ENCODE data around the gene ZBBX. TPM values are rescaled to one million over a fixed set of nuclear protein-coding genes. Genes with fewer than 3 reads are reported as not detected.

Gene ZBBX
- polyA plus RNA-seq, 2 of the 4 experiments (the other 2 are of a cell fraction), result 0.05 TPM; not detected in 1

GRCh38 chr3:167253037-167253436 lies 127.1 kb downstream of the ZBBX start:
- WGBS (ENCODE audit: missing lambda C conversion rate), result 4% methylated on average over 1 of the region's 1 CpG
- ChIA-PET CTCF (no interaction called here), POLR2A (no interaction called here)
- FAIRE-seq (no peak), ATAC-seq (no peak), DNase-seq (ENCODE audit: low read depth in 1 of 2, low spot score in 1 of 2) (no peak)
- Histone ChIP-seq H3K9me3 (no peaks in the 10 kb centered on the region), H3K27ac (no peak overlapping the region), H3K4me1 (no peaks in the 10 kb centered on the region), H3K4me3 (no peak overlapping the region), H3K4me2 (no peak overlapping the region)
- TF ChIP-seq BCL3 (IDR thresholded peaks at IDR 0.05) (no peak), MAZ (IDR thresholded peaks at IDR 0.05; ENCODE audit: borderline replicate concordance, low read depth, low read length) (no peak), EHF (CRISPR knock-in tag; IDR thresholded peaks at IDR 0.05) (no peak), TP53 (CRISPR knock-in tag; IDR thresholded peaks at IDR 0.05) (no peak), HEYL (CRISPR knock-in tag; IDR thresholded peaks at IDR 0.05) (no peak), EP300 (IDR thresholded peaks at IDR 0.05) (no peak), USF2 (IDR thresholded peaks at IDR 0.05) (no peak), CBX2 (IDR thresholded peaks at IDR 0.05; ENCODE audit: borderline replicate concordance, low read depth) (no peak), ELK1 (IDR thresholded peaks at IDR 0.05; ENCODE audit: low read depth, low read length) (no peak), JUNB (IDR thresholded peaks at IDR 0.05) (no peak), NFE2L2 (conservative IDR thresholded peaks at IDR 0.05; ENCODE audit: low read length) (no peak), REST (IDR thresholded peaks at IDR 0.05) (no peak), FOSL2 (IDR thresholded peaks at IDR 0.05) (no peak), FOSL2 (CRISPR knock-in tag; IDR thresholded peaks at IDR 0.05) (no peak), POLR2AphosphoS2 (conservative IDR thresholded peaks at IDR 0.05; ENCODE audit: low read length) (no peak), PBX3 (IDR thresholded peaks at IDR 0.05) (no peak)

GRCh38 chr3:167251678-167252077 lies 128.4 kb downstream of the ZBBX start:
- no peak for DNase-seq (ENCODE audit: low read depth in 1 of 2, low spot score in 1 of 2)
- H3K4me1 ChIP-seq, result no peaks in the 10 kb centered on the region
- ChIA-PET POLR2A (no interaction called here), CTCF (no interaction called here)
- WGBS (ENCODE audit: missing lambda C conversion rate), result 31% methylated on average over 3 of the region's 3 CpGs
- no peak overlapping the region for H3K4me2 ChIP-seq
- no peak overlapping the region for H3K27ac ChIP-seq
- FAIRE-seq, result no peak
- no peak overlapping the region for H3K4me3 ChIP-seq
- TF ChIP-seq POLR2AphosphoS2 (conservative IDR thresholded peaks at IDR 0.05; ENCODE audit: low read length), result no peak
- no peak for TF ChIP-seq HMGXB4 (CRISPR knock-in tag; IDR thresholded peaks at IDR 0.05; ENCODE audit: borderline replicate concordance)
- no peak for TF ChIP-seq E2F6 (IDR thresholded peaks at IDR 0.05; ENCODE audit: borderline replicate concordance, low read depth)
- no peak for TF ChIP-seq RNF2 (IDR thresholded peaks at IDR 0.05; ENCODE audit: borderline replicate concordance, low read depth)
- TF ChIP-seq SMC3 (IDR thresholded peaks at IDR 0.05), result no peak
- TF ChIP-seq FOSB (CRISPR knock-in tag; IDR thresholded peaks at IDR 0.05), result no peak
- no peak for TF ChIP-seq RCOR1 (IDR thresholded peaks at IDR 0.05; ENCODE audit: low read depth, low read length)
- TF ChIP-seq GATA3 (IDR thresholded peaks at IDR 0.05; ENCODE audit: borderline replicate concordance), result no peak
- TF ChIP-seq ELK1 (IDR thresholded peaks at IDR 0.05; ENCODE audit: low read depth, low read length), result no peak
- TF ChIP-seq ZFP36 (IDR thresholded peaks at IDR 0.05; ENCODE audit: borderline replicate concordance, partially characterized antibody), result no peak
- no peak for ATAC-seq
- no peaks in the 10 kb centered on the region for H3K9me3 ChIP-seq

All from A549 (cell line).